Cerebellar cortex (tissue), 1 donor: Measurements from ENCODE around the gene BNC2.

Experiments used
- DNase-seq: peaks from one replicate; pipeline ENCODE4 v3.0.0-alpha.2; 2015; ENCODE audit warnings: low spot score

The BNC2 gene

DNA sequence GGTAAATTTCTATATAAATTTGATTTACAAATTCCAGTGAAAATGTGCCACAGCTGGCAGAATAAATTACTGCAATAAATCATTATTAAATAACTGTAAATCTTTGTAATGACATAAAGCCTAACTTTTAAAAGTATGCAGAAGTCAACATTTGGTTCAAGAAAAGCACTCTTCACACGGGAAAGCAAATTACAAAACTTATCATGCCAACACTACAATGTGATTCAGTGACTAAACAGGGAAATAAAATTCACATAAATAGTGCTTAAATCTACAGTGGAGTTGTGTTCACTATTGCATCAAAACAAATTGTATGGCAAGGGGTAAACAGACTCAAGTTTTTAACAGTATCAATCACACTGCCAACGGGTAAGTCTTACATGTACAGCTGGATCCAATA lies 117.2 kb downstream of the BNC2 start:
- DNase-seq: no peak

DNA sequence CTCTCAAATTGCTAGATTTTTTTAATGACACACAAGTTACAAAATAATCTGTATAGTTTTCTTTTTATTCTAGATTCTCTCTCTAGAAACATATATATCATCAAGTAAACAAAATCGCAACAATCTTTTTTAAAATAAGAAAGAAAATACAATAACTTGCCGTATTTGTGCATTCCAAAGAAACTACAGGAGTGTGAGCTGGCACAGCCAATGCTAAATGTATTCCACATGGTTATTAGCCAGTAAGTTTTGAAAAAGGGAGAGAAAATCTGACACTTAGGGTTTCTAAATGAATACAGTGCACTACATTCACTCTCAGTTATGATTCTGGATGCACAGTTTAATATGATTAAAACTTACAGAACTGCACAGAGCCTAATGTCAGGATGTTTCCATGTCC lies 117.9 kb downstream of the BNC2 start:
- DNase-seq: no peak

DNA sequence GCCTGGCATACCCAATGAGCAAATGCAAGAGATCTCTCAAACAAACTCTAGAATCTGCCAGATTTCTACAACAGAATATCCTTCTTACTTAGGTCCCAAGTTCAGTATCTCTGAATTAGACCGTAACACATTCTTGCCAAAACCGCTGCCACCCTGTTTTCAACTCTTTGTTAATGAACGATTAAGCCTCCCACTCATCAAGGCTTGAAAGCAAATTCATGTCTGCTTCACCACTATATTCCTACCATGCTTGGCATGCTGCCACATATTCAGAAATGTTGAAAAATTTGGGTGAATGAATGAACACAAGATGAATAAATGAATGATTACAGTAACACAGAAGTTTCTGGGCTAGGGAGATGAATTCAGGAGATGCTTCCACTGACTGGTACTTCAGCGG lies 119.9 kb downstream of the BNC2 start:
- DNase-seq: no peak

DNA sequence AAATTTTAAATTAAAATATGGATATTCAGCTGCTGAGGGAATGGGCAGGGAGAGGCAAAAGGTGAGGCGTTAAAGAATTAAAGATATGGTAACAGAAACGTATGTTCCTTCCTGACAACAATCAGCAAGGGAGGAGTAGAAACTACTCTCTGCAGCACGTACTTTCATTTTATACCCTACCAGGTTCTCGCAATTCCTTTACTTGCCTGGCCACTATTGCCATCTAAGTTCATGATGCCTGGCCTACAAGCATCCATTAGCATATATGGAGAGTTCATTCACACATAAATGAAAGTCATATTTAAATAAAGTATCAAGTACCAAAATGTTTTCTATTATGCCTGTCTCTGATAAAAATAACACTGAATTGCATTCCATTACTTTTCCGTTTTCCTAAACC lies 125.1 kb downstream of the BNC2 start:
- no peak for DNase-seq

DNA sequence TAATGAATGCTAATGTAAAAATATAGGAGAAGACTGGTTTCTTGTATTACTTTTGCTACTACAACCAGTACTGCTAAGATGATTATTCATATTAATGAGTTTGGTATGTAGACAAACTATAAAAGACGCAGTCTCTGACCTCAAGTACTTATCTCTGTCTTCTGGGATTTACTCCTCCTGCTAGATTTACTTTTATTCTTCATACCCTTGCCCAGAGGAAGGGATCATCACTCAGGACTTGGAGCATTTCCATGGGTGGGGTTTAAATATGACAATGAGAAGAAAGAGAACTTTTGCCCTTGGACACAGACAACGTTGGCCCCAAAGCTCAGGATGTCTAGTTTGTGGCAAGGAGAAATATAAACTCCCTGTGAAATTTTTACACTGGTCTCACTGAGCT lies 126.1 kb downstream of the BNC2 start:
- DNase-seq: no peak

DNA sequence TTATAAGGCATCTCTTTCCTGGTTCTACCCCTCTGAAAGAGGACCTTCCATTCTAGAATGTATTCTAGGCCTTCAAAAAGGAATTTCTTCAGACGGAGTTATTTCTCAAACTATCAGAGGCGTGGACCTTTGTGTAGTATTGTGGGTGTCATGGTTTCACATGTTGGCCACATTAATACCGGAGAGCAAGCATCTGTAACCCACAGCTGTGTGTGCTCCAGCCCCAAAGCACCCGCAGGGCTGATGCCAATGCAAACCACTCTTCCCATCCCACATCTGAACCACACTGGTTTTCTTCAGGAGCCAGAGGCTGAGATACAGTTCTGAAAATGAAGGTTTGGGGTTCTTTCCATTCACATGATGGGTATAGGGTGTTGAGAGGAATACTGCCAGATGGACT lies 127.1 kb downstream of the BNC2 start:
- no peak for DNase-seq

DNA sequence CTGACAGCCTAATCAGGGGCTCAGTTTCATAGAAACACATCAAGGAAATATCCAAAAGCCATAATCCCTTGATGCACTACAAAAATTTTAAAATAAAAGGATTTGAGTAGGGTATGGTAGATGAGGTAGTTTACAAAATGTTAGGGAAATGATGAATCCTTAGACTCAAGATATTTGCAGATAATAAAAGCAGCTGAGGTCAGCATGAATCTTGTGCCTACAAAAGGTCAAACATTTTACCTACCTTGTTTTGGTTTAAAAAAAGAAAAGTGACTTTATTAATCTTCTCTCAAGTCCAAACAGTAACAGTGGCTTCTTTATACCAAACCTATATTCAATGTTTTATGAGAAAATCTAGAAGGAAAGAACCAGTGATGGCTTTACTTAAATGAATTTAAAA lies 135.5 kb downstream of the BNC2 start:
- DNase-seq: no peak

DNA sequence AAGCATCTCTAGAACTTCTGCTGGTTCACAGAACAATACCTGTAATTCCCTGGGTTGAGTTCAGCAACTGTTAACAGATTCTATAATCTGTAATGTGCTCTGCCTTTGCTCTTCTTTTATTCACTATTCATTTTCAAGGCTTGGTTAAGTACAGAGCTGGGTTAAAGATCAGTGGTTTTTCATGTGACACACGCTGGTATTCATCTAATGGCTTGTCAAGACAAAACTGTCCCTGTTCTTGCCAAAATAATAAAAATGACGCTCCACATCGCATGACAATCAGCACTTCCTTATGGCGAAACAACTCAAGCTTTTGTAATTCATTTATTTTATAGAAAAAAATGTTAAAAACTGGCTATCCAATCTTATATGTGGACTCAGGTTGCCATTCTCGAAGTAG lies 137.9 kb downstream of the BNC2 start:
- DNase-seq: no peak

DNA sequence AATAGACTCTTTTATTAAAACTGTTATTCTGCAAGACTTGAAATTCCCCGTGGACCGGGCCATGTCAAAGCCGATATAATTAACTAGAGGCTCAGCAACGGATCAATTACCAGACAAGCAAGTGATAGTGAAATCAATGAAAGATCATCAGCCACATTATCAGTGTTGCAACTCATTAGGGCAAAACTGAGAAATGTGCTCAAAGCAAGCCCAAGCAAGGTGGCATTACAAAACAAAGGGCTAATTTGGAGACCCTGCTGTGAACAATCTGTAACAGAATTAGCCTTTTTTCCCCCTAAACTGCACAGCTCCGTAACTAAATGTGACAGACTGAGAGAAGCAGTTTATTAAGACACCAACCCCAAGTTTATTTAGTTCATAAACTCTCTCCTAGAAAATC lies 140.3 kb downstream of the BNC2 start:
- DNase-seq: no peak

DNA sequence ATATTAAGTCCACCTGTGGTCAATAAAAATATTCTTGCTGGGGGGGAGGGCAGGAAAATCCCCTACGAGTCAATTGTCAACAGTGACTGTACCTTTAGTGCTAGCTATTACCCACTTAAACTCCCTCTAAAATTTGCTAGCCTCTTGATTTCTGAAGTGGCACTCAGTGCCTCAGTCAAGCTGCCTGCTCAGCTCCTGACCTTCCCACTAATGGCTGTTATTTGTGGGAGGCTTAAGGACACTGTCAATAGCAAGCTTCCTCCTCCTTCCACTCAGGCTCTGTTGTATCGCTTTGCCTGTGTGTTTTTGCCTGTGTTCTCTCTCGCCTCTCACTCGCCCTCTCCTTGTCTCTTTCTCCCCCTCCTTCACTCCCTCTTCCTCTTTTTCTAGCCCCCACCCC lies 140.8 kb downstream of the BNC2 start:
- DNase-seq: no peak

DNA sequence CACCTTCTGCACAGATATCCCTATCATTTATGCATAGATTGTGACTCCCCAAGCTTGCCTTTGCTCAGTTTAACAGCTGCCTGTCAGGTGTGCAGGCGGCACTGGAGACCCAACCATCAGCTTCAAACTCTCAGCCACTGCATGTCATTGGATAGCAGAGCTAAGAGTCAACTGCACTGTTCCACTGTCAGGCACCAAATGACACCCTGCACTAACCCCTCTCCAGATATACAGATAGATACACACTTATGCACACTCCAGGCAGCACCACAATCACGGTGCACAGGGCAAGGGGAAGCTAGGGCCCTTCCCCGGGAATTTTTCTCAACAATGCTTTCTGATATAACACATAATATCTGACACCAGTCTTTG lies 142.3 kb downstream of the BNC2 start:
- no peak for DNase-seq

DNA sequence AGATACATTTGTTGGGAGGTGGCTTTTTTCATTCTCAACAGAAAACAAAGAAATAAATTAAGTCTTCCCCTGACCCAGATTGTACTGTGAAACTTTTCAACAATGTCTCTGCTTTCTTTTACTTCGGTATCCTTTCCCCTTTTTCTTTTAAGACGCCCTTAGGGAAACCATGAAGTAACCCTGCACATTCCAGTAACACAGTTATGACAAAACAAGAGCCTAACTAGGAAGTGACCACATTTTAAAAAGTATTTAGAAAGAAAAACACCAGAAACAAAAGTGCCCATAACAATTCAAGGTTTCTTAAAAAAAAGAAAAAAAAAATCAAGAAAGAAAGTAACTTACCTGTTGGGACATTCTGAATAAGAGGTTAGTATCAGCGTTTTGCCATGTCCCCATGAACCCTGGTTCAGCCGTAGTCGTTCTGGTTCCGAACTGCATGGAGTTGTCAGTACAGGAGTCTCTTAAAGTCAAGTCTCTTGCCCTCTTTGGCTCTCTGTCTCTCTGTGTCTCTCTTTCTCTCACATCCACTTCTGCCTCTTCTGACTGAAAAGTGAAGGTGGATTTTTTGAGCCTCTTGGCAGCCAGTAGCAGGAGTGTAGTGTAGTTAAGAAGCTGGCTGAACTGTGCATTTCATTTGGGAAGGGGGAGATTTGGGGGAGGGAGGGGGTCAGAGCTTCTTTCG lies 142.9 kb downstream of the BNC2 start:
- DNase-seq: no peak

DNA sequence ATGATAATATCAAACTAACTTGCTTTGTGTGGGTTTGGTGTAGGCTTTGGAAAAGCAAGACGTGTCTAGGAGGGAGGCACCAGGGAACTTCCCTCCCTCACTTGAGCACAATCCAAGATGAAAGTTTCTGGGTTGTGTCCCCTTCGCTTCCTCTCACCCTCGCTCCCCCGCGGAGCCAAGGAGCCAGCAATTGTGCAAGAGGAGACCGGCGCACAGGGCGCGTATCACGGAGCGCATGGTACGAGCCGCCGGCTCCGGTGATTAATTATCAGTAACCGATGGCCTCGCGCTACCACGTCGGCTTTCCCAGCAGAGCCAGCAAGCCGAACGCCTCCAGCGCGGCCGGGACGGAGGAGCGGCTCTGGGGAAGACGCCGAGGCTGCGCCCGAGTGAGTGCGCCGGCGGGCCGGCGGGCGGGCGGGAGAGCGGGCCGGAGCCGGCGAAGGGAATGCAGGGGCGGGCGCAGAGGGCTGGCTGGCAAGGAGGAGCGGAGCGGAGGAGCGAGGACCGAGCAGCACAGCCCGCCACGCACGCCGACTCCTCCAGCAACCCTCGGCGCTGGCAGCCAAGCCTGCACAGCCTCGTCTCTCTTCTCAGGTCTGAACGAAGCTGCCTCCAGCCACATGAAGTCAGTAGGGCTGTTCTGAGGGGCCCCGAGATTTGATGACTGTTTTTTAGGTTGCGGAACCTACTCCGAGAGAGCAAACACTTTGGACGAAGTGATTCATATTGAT lies 143.6 kb downstream of the BNC2 start:
- DNase-seq: peak; percentile 46

DNA sequence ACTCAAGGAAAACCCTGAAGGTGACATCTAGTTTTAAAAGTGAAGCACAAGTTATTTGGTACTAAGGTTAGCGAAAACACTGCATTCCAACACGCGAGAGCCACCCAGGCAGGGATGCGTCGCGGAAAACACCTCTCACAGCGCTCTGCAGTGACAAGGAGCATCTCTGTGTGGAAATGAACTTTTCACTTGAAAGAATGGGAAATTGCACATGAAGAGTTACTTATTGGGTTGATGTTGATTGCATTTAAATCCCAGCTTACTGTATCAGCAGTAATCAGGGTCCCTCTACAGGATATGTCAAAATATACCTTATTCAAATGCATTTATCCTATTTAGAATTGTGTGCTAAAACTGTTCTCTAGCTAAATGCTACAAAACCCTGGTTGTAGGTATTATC lies 144.4 kb downstream of the BNC2 start:
- DNase-seq: no peak

DNA sequence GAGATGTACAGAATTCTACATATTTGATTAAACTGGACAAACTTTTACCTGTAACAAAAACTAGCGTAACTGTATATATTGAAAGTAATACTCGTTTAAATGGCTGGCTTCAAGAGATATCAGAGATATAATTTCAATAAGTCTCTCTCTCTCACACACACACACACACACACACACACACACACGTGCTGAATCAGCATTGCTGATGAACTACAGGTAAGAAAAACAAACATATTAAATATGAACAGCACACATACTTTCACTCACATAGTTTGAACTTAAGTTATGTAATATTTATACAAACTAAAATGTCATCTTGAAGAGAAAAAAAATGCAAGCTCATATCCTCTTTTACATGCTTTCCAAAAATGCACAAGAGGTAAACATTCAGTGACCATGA lies 145.4 kb downstream of the BNC2 start:
- no peak for DNase-seq

DNA sequence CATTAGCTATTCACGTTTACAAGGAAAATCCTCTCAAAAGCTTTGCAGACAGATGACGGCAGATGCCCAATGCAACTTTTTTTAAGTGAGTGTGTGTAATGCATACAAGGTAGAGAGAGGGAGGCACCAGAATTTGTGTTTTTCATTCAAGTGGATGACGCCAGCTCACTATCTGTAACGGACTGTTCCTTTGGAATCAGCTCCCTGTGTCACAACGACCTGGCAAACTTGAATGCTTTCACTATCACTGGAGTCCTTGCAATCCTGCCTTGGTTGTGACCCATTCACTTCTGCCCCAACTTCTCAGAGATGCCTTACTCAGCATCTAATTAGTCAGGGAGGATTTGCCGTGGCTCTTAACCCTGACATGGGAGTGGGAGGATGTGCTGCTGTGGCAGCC lies 148.5 kb downstream of the BNC2 start:
- no peak for DNase-seq

DNA sequence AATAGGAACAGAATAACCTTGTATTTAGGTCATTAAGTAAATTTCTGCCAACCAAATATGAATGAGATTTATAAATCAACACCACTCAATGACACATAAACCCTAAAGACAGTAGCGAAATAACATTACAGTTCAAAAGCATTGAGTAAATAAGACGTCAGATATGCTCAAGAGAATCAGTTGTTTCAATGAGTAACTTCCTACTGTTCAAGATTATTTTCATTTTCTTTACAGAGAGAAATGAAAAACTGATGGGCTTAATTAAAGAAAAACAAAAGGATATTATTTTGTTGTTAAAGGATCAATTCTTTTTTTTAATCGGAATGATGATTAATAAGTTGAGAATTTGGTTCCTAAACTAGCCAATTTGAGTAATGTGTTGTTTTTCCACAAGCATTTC lies 150.1 kb downstream of the BNC2 start:
- no peak for DNase-seq

DNA sequence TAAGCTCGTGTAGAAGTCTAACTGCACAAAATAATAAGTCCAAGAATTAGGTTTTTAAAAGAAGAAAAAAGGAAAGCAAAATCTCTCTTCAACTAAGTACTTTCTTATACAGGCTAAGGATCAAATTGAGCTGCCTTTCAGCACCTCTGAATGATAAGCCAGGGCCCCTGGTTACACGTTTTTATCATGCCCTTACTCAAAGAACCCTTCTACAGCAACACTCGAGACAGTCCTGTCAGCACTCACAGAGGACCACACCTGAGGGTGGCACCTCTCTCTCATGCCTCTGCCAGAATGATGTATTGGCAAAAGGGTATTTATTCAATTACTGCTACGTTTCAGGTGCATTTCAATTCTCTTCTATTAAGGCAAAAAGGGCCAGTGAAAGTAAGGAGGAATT lies 150.5 kb downstream of the BNC2 start:
- DNase-seq: no peak

DNA sequence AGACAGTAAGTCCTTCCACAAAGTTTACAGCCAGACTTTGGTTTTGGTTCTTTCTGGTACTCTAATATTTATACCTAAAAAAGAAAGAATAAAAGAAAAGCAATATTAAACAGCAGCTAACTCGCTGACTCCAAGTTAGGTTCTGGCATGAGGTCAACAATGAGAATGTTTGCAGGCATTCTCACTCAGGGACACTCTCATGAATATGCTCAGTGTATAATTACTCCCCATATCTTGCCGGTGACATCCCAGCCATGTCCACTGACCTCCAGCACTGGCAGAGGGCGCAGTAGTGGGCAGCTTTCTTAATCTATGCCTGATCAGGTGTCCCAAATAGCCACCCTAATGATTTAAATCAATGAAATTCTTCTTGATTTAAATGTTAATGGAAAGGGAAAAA lies 151.5 kb downstream of the BNC2 start:
- no peak for DNase-seq

DNA sequence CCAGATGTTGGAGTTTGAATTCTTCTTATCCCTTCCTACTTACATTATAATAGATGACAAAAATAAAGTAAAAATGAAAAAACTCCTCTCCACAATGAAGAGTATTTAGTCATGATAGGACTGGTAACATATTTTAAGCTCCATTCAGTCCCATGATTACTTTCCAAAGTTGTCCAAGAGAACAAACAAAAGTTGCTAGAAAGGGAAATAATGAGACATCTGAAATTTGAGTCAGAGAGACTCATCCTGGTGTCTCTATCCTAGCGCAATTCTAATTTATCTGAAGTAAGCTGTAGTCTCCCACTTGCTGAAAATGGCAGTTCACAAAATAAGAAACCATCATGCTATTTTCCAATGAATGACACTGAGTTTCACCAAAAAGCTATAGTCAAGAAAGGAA lies 152.2 kb downstream of the BNC2 start:
- no peak for DNase-seq

DNA sequence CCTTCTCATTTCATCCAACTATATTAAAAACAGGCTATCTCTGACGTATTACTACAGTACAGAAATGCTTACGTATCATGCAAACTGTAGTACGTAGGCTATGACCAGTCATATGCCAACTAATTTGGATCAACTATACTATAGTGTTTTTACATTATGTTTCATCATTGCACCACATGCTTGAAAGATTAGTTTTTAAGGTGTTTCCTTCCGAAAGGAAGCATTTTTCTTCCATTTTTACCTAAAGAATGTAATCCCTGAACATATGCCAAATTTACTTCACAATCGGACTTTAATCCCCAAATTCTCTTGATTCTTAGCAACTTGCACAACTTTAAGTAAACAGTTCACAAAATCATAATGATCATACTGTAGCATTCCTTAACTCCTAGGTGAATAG lies 153.9 kb downstream of the BNC2 start:
- DNase-seq: no peak

DNA sequence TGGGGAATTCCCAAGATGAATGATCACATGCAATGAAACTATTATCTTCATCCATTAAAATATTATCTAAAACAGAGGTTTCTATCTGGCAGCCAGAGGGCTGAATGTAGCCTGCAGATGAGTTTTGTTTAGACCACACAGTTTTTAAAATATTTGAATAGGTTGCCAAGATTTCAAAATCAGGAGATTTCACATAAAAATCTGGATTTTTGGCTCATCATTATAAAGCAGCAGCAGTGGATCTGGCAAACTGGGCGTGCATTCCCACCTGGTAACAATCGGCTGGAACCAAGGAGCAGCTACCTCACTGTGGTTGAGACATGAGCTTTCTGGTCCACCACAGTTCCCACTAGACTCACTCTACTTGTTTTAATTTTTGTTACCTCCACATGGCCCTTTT lies 155.1 kb downstream of the BNC2 start:
- DNase-seq: no peak

DNA sequence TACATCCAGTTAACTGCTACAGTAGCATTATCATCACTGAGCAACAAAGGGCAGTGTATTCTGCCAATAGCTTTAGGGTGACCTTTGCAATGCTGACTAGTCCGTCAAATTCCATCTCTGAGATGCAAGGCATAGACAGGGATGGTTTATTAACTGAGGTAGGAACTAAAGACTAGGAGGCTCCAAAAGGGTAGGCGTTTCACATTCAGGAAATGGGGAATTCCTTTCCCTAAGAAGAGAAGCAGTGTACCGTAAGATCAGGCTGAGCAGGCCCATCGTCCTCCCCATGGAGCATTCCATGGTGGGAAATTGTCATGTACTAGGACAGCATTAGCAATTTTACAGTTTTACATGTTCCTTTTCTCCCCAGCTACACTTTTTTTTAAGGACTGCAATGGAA lies 157.7 kb downstream of the BNC2 start:
- DNase-seq: no peak

DNA sequence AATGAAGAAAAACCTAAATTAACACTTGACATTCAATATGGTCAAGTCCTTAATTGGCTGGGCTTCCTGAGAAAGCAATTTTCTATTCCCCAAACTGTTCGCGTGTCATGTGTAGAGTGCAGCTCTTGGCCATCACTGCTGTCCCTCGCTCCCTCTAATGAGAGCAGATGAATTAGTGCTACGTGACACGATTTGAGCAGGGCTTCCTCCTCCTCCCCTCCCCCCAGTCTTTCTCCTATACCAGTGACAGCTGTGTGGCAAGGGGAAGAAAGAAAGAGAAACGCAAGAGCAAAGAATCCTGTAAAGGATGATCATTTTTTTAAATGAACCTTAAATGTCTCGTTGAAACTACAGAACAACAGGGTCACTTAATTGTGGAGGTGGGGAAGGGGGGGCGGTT lies 159.6 kb downstream of the BNC2 start:
- DNase-seq: no peak
